Transverse colon (tissue), 3 donors: ENCODE data around the gene KY.

ENCODE experiments used
- POLR2A ChIP-seq: fragments of 450-650 bp; IDR thresholded peaks from one replicate; pipeline ENCODE4 v1.6.1; 2016; ENCODE audit warnings: antibody characterized with exemption, mild to moderate bottlenecking, moderate library complexity
- TF ChIP-seq, protein P1 (sequence below), 5 experiments: fragments of 200-600 bp in 3 of 5; fragments of 450-650 bp in 2 of 5; sonication (generic) in 3 of 5; IDR thresholded peaks; 1 replicate in 2 of 5; 2 replicates in 3 of 5; pipeline ENCODE4 v1.5.1; 2016 to 2017; ENCODE audit warnings: antibody characterized with exemption in 5 of 5, inconsistent platforms in 3 of 5, mild to moderate bottlenecking in 2 of 5, moderate library complexity in 1 of 5

DNA sequence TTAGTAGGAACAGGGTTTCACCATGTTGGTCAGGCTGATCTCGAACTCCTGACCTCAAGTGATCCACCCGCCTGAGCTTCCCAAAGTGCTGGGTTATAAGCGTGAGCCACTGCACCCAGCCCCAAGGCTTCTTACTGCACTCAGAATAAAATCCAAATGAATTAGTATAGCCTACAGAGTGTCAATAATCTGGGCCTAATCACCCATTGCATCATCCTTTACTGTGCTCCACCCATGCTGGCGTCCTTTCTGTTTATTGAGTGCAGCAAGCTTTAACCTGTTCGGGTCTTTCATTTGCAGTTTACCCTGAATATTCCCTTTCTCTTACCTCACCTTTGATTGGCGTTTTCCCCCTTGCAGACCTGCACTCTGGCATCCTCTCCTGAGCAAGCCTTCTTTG lies 87.2 kb downstream of the KY start:
- TF ChIP-seq, protein P1, sequence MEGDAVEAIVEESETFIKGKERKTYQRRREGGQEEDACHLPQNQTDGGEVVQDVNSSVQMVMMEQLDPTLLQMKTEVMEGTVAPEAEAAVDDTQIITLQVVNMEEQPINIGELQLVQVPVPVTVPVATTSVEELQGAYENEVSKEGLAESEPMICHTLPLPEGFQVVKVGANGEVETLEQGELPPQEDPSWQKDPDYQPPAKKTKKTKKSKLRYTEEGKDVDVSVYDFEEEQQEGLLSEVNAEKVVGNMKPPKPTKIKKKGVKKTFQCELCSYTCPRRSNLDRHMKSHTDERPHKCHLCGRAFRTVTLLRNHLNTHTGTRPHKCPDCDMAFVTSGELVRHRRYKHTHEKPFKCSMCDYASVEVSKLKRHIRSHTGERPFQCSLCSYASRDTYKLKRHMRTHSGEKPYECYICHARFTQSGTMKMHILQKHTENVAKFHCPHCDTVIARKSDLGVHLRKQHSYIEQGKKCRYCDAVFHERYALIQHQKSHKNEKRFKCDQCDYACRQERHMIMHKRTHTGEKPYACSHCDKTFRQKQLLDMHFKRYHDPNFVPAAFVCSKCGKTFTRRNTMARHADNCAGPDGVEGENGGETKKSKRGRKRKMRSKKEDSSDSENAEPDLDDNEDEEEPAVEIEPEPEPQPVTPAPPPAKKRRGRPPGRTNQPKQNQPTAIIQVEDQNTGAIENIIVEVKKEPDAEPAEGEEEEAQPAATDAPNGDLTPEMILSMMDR (IDR thresholded peaks at IDR 0.05), result no peak
- no peak for TF ChIP-seq POLR2A
